Measurements from ENCODE around the gene RAB5IF.
A peak's percentile ranks its signal among the peaks of the same experiment; 100 is the strongest.
"Not testable (repeated sequence)": the region's sequence is repeated elsewhere in the genome, so short reads cannot be mapped to it uniquely, and the experiment has no call there.

Gene RAB5IF

GRCh38 chr20:36587388-36588070, 18.1 kb upstream of the RAB5IF start:
- DNase-seq = no peak

GRCh38 chr20:36591281-36591680, 14.3 kb upstream of the RAB5IF start:
- DNase-seq = no peak

- DNase-seq = peak; percentile 55
Measured at GRCh38 chr20:36591854-36592641, 13.5 kb upstream of the RAB5IF start.

GRCh38 chr20:36593347-36593929, 12.1 kb upstream of the RAB5IF start:
- DNase-seq = no peak

- DNase-seq = no peak
Measured at GRCh38 chr20:36599912-36600345, 5.7 kb upstream of the RAB5IF start.

GRCh38 chr20:36601540-36601939, 4.0 kb upstream of the RAB5IF start:
- no peak for DNase-seq

- DNase-seq = peak; percentile 62
Measured at GRCh38 chr20:36604952-36605398, 604 bp upstream of the RAB5IF start.

GRCh38 chr20:36606158-36607066, 833 bp downstream of the RAB5IF start:
- peak; percentile 54 for DNase-seq

GRCh38 chr20:36607586-36608387, 2.2 kb downstream of the RAB5IF start:
- DNase-seq = no peak

- DNase-seq = not testable (repeated sequence)
Measured at GRCh38 chr20:36608388-36608728, 2.8 kb downstream of the RAB5IF start.

GRCh38 chr20:36611625-36612024, 6.0 kb downstream of the RAB5IF start:
- DNase-seq = no peak

GRCh38 chr20:36613974-36614373, 8.4 kb downstream of the RAB5IF start:
- no peak for DNase-seq

- no peak for DNase-seq
Measured at GRCh38 chr20:36614781-36615557, 9.4 kb downstream of the RAB5IF start.

- DNase-seq = no peak
Measured at GRCh38 chr20:36620917-36621316, 15.3 kb downstream of the RAB5IF start.

GRCh38 chr20:36623444-36623843, 17.9 kb downstream of the RAB5IF start:
- no peak for DNase-seq

GRCh38 chr20:36624068-36624943, 18.7 kb downstream of the RAB5IF start:
- no peak for DNase-seq

- DNase-seq = no peak
Measured at GRCh38 chr20:36624944-36625324, 19.4 kb downstream of the RAB5IF start.

GRCh38 chr20:36628076-36628475, 22.5 kb downstream of the RAB5IF start:
- DNase-seq = peak; percentile 30

- peak; percentile 69 for DNase-seq
Measured at GRCh38 chr20:36629719-36630681, 24.4 kb downstream of the RAB5IF start.

Measured in activated CD4-positive, alpha-beta T cell treated with anti-CD3 and anti-CD28 coated beads, Interleukin-2, Interleukin-6, amounts not matched to agents 100 ng/mL and 50 ng/mL, durations not matched to agents 16 hours and 8 hours (primary cell).